Measurements from ENCODE around the gene LIPC.

DNA sequence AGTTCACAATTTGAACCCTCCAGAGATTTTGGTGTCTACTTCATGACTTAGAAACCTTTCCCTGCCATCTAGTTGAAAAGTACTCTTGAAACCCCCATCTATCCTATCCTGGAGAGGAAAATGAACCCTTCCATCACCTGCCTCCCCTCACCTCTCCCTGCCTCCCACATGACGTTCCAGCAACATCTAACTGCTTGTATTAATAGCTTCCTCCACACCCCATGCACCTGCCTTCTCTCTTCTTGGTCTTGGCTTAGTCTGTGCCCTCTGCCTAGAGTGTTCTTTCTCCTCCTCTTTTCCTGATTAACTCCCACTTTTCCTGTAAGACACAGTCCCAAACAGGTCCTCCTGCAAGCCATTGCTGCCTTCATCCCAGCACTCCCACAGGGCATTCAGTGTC, 107.8 kb downstream of the LIPC start:
- TF ChIP-seq, protein P1, sequence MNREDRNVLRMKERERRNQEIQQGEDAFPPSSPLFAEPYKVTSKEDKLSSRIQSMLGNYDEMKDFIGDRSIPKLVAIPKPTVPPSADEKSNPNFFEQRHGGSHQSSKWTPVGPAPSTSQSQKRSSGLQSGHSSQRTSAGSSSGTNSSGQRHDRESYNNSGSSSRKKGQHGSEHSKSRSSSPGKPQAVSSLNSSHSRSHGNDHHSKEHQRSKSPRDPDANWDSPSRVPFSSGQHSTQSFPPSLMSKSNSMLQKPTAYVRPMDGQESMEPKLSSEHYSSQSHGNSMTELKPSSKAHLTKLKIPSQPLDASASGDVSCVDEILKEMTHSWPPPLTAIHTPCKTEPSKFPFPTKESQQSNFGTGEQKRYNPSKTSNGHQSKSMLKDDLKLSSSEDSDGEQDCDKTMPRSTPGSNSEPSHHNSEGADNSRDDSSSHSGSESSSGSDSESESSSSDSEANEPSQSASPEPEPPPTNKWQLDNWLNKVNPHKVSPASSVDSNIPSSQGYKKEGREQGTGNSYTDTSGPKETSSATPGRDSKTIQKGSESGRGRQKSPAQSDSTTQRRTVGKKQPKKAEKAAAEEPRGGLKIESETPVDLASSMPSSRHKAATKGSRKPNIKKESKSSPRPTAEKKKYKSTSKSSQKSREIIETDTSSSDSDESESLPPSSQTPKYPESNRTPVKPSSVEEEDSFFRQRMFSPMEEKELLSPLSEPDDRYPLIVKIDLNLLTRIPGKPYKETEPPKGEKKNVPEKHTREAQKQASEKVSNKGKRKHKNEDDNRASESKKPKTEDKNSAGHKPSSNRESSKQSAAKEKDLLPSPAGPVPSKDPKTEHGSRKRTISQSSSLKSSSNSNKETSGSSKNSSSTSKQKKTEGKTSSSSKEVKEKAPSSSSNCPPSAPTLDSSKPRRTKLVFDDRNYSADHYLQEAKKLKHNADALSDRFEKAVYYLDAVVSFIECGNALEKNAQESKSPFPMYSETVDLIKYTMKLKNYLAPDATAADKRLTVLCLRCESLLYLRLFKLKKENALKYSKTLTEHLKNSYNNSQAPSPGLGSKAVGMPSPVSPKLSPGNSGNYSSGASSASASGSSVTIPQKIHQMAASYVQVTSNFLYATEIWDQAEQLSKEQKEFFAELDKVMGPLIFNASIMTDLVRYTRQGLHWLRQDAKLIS (CRISPR knock-in tag; IDR thresholded peaks at IDR 0.05; ENCODE audit: borderline replicate concordance): no peak
- TF ChIP-seq, protein P2, sequence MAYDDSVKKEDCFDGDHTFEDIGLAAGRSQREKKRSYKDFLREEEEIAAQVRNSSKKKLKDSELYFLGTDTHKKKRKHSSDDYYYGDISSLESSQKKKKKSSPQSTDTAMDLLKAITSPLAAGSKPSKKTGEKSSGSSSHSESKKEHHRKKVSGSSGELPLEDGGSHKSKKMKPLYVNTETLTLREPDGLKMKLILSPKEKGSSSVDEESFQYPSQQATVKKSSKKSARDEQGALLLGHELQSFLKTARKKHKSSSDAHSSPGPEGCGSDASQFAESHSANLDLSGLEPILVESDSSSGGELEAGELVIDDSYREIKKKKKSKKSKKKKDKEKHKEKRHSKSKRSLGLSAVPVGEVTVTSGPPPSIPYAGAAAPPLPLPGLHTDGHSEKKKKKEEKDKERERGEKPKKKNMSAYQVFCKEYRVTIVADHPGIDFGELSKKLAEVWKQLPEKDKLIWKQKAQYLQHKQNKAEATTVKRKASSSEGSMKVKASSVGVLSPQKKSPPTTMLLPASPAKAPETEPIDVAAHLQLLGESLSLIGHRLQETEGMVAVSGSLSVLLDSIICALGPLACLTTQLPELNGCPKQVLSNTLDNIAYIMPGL (CRISPR knock-in tag; IDR thresholded peaks at IDR 0.05): no peak
- TF ChIP-seq, protein P3, sequence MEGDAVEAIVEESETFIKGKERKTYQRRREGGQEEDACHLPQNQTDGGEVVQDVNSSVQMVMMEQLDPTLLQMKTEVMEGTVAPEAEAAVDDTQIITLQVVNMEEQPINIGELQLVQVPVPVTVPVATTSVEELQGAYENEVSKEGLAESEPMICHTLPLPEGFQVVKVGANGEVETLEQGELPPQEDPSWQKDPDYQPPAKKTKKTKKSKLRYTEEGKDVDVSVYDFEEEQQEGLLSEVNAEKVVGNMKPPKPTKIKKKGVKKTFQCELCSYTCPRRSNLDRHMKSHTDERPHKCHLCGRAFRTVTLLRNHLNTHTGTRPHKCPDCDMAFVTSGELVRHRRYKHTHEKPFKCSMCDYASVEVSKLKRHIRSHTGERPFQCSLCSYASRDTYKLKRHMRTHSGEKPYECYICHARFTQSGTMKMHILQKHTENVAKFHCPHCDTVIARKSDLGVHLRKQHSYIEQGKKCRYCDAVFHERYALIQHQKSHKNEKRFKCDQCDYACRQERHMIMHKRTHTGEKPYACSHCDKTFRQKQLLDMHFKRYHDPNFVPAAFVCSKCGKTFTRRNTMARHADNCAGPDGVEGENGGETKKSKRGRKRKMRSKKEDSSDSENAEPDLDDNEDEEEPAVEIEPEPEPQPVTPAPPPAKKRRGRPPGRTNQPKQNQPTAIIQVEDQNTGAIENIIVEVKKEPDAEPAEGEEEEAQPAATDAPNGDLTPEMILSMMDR (IDR thresholded peaks at IDR 0.05): no peak
- TF ChIP-seq NFYB (CRISPR knock-in tag; conservative IDR thresholded peaks at IDR 0.05; ENCODE audit: low read depth) (no peak), ESRRA (CRISPR knock-in tag; IDR thresholded peaks at IDR 0.05; ENCODE audit: borderline replicate concordance) (no peak), NR3C1 (CRISPR knock-in tag; conservative IDR thresholded peaks at IDR 0.05; ENCODE audit: low read depth) (no peak), CREB1 (CRISPR knock-in tag; IDR thresholded peaks at IDR 0.05) (no peak), JUN (CRISPR knock-in tag; IDR thresholded peaks at IDR 0.05) (no peak)
- TF ChIP-seq, protein P4, sequence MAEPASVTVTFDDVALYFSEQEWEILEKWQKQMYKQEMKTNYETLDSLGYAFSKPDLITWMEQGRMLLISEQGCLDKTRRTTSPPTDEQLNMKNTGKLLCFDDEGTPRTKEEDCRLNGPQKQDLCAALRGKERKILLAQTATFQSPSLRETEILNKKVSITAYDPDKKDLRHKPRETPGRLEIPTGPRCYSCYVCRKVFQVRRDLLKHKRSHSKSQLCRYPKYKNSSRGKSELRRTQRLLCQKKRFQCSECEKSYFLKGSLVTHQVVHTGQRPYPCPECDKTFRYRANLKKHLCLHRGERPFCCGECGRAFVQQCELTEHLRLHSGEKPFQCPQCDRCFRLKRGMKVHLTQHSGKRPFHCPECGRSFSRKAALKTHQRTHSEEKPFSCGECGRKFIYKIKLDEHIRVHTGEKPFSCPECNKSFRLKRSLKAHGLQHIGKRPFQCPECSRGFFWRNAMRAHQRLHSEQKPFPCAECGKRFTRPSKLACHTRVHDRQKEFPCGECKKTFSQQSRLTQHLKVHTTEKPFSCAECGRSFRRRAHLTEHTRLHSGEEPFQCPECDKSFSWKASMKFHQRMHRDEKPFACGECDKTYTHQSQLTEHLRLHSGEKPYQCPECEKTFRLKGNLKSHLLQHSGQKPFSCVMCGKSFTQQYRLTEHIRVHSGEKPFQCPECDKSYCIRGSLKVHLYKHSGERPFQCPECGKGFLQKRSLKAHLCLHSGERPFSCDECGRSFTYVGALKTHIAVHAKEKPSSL (CRISPR knock-in tag; conservative IDR thresholded peaks at IDR 0.05): no peak
